Pancreas (tissue), 10 donors: ENCODE data around the gene CD2AP. TPM values are rescaled to one million over a fixed set of nuclear protein-coding genes. Genes with fewer than 3 reads are reported as not detected.

Experiments used
- ATAC-seq, 4 donors: fragments of 200-7000 bp; cut with Tn5 transposase; one replicate each; pipeline versions ENCODE4 v1.8.0 to v1.9.1; 2020; ENCODE audit warnings: mild to moderate bottlenecking in 4 of 4, moderate library complexity in 4 of 4
- DNase-seq, 6 donors: peaks; one replicate each; pipeline ENCODE4 v3.0.0-alpha.2; 2020
- FAIRE-seq: peaks from 2 replicates; lab custom pipeline; 2012; peaks lifted over from hg19 to GRCh38; lab: Jason Lieb, UNC
- H3K27ac ChIP-seq, 4 donors: fragments of 200-600 bp; sonication (generic); 1 replicate in 3 of 4; 2 replicates in 1 of 4; pipeline versions ENCODE4 v1.5.0 to v1.8.0; 2020
- H3K27me3 ChIP-seq, 4 donors: fragments of 200-600 bp; one replicate each; pipeline ENCODE4 v1.8.0; 2021
- H3K36me3 ChIP-seq, 3 donors: fragments of 200-600 bp; sonication (generic) in 1 of 3; one replicate each; pipeline versions ENCODE4 v1.5.0 to v1.8.0; 2020 to 2021
- H3K4me1 ChIP-seq, 3 donors: fragments of 200-600 bp; one replicate each; pipeline ENCODE4 v1.8.0; 2021
- H3K4me3 ChIP-seq, 4 donors: fragments of 200-600 bp; sonication (generic) in 2 of 4; one replicate each; pipeline versions ENCODE4 v1.5.0 to v1.8.0; 2020 to 2021
- H3K9me3 ChIP-seq, 4 donors: fragments of 200-600 bp; one replicate each; pipeline ENCODE4 v1.8.0; 2021
- WGBS, 2 donors: extraction: QIAGEN DNeasy Blood & Tissue Kit; methylation state at CpG; one replicate each; pipeline ENCODE4 v1.1.7; 2013; 5-methylcytosine and 5-hydroxymethylcytosine counted together
- intact Hi-C, 3 donors: fragments of 100-400 bp; cut with DNase I; formaldehyde crosslinking; loops; one replicate each; pipeline versions ENCODE4 v1.11.1 to v1.14.2; 2022
- polyA plus RNA-seq, 2 donors: library from polyadenylated mRNA; stranded (reverse); fragments of 200-250 nt; gene quantifications; one replicate each; pipeline ENCODE4 v1.2.3, GENCODE V29; 2013
- total RNA-seq, 6 donors: library from RNA; stranded (reverse); fragmentation: NEBNext Ultra II Directional in 4 of 6; extraction: Animal tissue kit (Norgen Biotek cat#: 25700) in 4 of 6; gene quantifications; one replicate each; pipeline versions ENCODE4 v1.2.1 to v1.2.4, GENCODE V29; 2021 to 2023
- TF ChIP-seq, protein P1 (sequence below), 4 donors: fragments of 200-600 bp; sonication (generic) in 3 of 4; IDR thresholded peaks; one replicate each; pipeline versions ENCODE4 v1.5.0 to v1.8.0; 2021; ENCODE audit warnings: antibody characterized with exemption in 4 of 4
- donor health status: healthy with polysubstance abuse.
- donor health status: DM: no; HTN: no; CAD: no; lungs with moderate emphysema.
- donor health status: DM: no; HTN: no; CAD: no.
- donor health status: control.
- donor health status: control.
- donor health status: Bipolar disorder and iron deficiency.
- donor health status: DM: yes; HTN: yes; CAD: no.
- donor health status: DM: no; HTN: no; CAD: no.
- donor health status: DM: no; HTN: no; CAD: no.
- donor health status: DM: yes; HTN: yes; CAD: no.

The CD2AP gene
- total and polyA plus RNA-seq, 8 donors, result 7.6 to 38.5 (median 17.7) TPM

DNA sequence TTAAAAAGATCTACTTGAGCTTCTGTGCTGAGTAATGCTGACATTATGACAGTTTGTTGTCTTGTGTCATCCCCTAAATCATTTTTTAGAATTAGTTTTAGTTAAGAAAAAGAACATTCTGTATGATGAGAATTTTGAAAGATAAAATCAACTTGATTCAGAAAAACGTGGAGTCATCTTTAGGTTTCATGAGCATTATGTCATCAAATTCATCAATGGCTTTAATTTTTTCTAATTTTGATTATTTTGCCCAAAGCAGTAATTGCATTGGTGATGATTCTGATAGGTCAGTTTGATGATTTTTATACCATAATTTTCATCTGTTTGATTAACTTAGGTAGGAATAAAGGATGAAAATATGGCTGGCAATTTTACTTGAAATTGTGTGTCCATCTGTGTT is 194.2 kb downstream of the CD2AP start:
- no peaks in the 10 kb centered on the region for H3K9me3 ChIP-seq
- intact Hi-C loops, result no loop called here
- no peaks in the 10 kb centered on the region for H3K27me3 ChIP-seq
- FAIRE-seq (no peak), DNase-seq (no peak), ATAC-seq (no peak)
- H3K4me1 ChIP-seq, result peaks cover 6 to 13% (median 7%) of the 10 kb centered on the region in 3 donors
- H3K4me3 ChIP-seq, result no peak overlapping the region
- no peaks in the 10 kb centered on the region for H3K36me3 ChIP-seq
- WGBS, 2 donors, result 39 to 58% methylated on average over 1 of the region's 1 CpG
- TF ChIP-seq, protein P1, sequence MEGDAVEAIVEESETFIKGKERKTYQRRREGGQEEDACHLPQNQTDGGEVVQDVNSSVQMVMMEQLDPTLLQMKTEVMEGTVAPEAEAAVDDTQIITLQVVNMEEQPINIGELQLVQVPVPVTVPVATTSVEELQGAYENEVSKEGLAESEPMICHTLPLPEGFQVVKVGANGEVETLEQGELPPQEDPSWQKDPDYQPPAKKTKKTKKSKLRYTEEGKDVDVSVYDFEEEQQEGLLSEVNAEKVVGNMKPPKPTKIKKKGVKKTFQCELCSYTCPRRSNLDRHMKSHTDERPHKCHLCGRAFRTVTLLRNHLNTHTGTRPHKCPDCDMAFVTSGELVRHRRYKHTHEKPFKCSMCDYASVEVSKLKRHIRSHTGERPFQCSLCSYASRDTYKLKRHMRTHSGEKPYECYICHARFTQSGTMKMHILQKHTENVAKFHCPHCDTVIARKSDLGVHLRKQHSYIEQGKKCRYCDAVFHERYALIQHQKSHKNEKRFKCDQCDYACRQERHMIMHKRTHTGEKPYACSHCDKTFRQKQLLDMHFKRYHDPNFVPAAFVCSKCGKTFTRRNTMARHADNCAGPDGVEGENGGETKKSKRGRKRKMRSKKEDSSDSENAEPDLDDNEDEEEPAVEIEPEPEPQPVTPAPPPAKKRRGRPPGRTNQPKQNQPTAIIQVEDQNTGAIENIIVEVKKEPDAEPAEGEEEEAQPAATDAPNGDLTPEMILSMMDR (IDR thresholded peaks at IDR 0.05), result no peak
- no peak overlapping the region for H3K27ac ChIP-seq

DNA sequence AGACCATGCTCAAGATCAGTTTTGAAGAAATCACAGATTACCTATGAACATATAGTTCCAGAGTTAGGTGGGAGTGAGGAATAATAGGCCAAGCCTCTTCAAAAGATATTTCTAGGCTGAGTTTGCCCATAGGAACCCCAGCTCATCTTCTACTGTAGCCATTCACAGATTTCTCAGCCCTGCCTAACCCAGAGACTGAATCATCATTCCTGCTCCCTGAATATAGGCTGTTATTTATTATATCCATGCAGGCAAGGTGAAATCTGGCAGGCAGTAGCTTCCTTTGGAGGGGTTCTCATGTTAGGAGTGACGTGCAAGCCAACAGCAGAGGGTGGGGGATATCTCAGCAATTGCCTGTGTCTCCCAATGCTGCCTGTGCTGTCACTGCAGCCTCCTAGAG is 195.2 kb downstream of the CD2AP start:
- FAIRE-seq, result no peak
- no peak for ATAC-seq
- TF ChIP-seq, protein P1 (IDR thresholded peaks at IDR 0.05), result no peak

DNA sequence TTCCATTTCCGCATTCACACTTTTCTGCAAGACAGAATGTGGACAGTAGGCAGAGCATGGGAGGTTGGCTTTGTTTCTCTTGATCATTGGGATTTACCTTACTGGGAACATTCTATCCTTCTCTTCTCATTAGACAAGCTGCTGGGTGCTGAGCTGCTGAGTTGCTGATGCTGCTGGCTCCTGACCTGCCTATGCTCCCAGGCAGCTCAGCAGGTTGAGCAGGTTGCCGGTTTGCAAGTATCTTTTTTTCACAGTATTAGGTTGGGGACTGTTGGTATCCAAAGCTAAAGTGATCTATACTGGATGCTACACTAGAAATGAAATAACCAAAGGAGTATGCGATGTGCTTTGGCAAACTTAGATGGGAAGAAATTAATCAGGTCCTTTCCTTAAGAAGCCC is 197.1 kb downstream of the CD2AP start:
- intact Hi-C loops, result no loop called here
- Histone ChIP-seq H3K9me3 (no peaks in the 10 kb centered on the region), H3K27me3 (no peaks in the 10 kb centered on the region), H3K27ac (no peak overlapping the region), H3K4me3 (no peak overlapping the region), H3K36me3 (no peaks in the 10 kb centered on the region), H3K4me1 (peaks cover 3 to 12% (median 4%) of the 10 kb centered on the region in 3 donors)
- DNase-seq (no peak), FAIRE-seq (no peak), ATAC-seq (no peak)
- TF ChIP-seq, protein P1 (IDR thresholded peaks at IDR 0.05), result no peak
- WGBS, 2 donors, result 83 to 85% methylated on average over 3 of the region's 3 CpGs

More for the DNA sequence above, 195.2 kb downstream of the CD2AP start:
- no peak for DNase-seq
- 97 to 100% methylated on average over 1 of the region's 1 CpG for WGBS, 2 donors
- no peaks in the 10 kb centered on the region for H3K36me3 ChIP-seq
- H3K27ac ChIP-seq, result no peak overlapping the region
- no peak overlapping the region for H3K4me3 ChIP-seq
- H3K27me3 ChIP-seq, result no peaks in the 10 kb centered on the region
- intact Hi-C loops, result no loop called here
- no peaks in the 10 kb centered on the region for H3K9me3 ChIP-seq
- peaks cover 6 to 13% (median 7%) of the 10 kb centered on the region in 3 donors for H3K4me1 ChIP-seq

Other genes with a start within 250 kb of the CD2AP start
- gene TNFRSF21, start 167.9 kb upstream of the CD2AP start, total RNA-seq, result 10 to 100 TPM in 5 of 6 donors, 1 to 10 TPM in 1; 9.9 to 50.1 (median 15.8) TPM
- 10 to 100 TPM in 1 of 2 donors, 1 to 10 TPM in 1; 9.7 to 24.7 TPM for gene TNFRSF21, start 167.9 kb upstream of the CD2AP start, polyA plus RNA-seq
- gene ADGRF4, start 220.8 kb downstream of the CD2AP start, total RNA-seq, result not detected
- under 1 TPM in 1 of 2 donors, not detected in 1; 0.02 TPM for gene ADGRF4, start 220.8 kb downstream of the CD2AP start, polyA plus RNA-seq